ENCODE data around the gene POR. TPM values are rescaled to one million over a fixed set of nuclear protein-coding genes. Genes with fewer than 3 reads are reported as not detected.

POR gene
- total and polyA plus RNA-seq, 11 donors, result 38.3 to 202 (median 80.0) TPM

GRCh38 chr7:75922966-75923603, 8.1 kb downstream of the POR start:
- intact Hi-C loops (cut with DNase I), result loop anchor here in 1 of 10 donors (5.0 kb wide), 1 partner anchor 34 kb away; no protein-coding TSS in a partner anchor
- Histone ChIP-seq H3K4me1 (peaks cover 9 to 65% (median 34%) of the 10 kb centered on the region in 12 donors), H3K9me3 (no peaks in the 10 kb centered on the region), H3K27ac (no peak overlapping the region), H3K27me3 (no peaks in the 10 kb centered on the region), H3K4me3 (no peak overlapping the region), H3K36me3 (no peaks in the 10 kb centered on the region)
- 76 to 84% (median 80%) methylated on average over 9 of the region's 9 CpGs for WGBS, 4 donors
- TF ChIP-seq CTCF (IDR thresholded peaks at IDR 0.05) (no peak), POLR2A (IDR thresholded peaks at IDR 0.05) (no peak)
- ATAC-seq (no peak), DNase-seq (no peak)

- TF ChIP-seq CTCF (IDR thresholded peaks at IDR 0.05), result no peak
- no peak for TF ChIP-seq POLR2A (IDR thresholded peaks at IDR 0.05)
- 95 to 100% (median 97%) methylated on average over 2 of the region's 2 CpGs for WGBS, 4 donors
- no peaks in the 10 kb centered on the region for H3K9me3 ChIP-seq
- intact Hi-C loops (cut with DNase I), result loop anchor here in 1 of 10 donors (5.0 kb wide), 1 partner anchor 33 kb away; no protein-coding TSS in a partner anchor
- no peak overlapping the region for H3K4me3 ChIP-seq
- DNase-seq (no peak), ATAC-seq (no peak)
- H3K4me1 ChIP-seq, result peaks cover 9 to 54% (median 28%) of the 10 kb centered on the region in 12 donors
- no peak overlapping the region for H3K27ac ChIP-seq
- H3K27me3 ChIP-seq, result no peaks in the 10 kb centered on the region
- peaks cover 0 to 8% (median 0%) of the 10 kb centered on the region in 9 donors for H3K36me3 ChIP-seq
These were observed 9.3 kb downstream of the POR start for GRCh38 chr7:75924256-75924655.

- ATAC-seq (no peak), DNase-seq (no peak)
- 93 to 100% (median 95%) methylated on average over 2 of the region's 2 CpGs for WGBS, 4 donors
- Histone ChIP-seq H3K9me3 (no peaks in the 10 kb centered on the region), H3K36me3 (peaks cover 0 to 11% (median 0%) of the 10 kb centered on the region in 9 donors), H3K4me1 (peaks cover 9 to 49% (median 27%) of the 10 kb centered on the region in 12 donors), H3K4me3 (no peak overlapping the region), H3K27me3 (no peaks in the 10 kb centered on the region), H3K27ac (peak overlapping the region in 4 of 12 donors; percentile 40 to 74 (median 56))
- no peak for TF ChIP-seq CTCF (IDR thresholded peaks at IDR 0.05)
- TF ChIP-seq POLR2A (IDR thresholded peaks at IDR 0.05), result no peak
- intact Hi-C loops (cut with DNase I), result loop anchor here in 1 of 10 donors (5.0 kb wide), 1 partner anchor 32 kb away; no protein-coding TSS in a partner anchor
These were observed 9.9 kb downstream of the POR start for GRCh38 chr7:75924889-75925288.

- H3K4me1 ChIP-seq, result peaks cover 9 to 40% (median 22%) of the 10 kb centered on the region in 12 donors
- no peaks in the 10 kb centered on the region for H3K9me3 ChIP-seq
- peak in 1 of 5 donors; percentile 46 for DNase-seq
- H3K27ac ChIP-seq, result peak overlapping the region in 8 of 12 donors; percentile 2 to 74 (median 38)
- TF ChIP-seq POLR2A (IDR thresholded peaks at IDR 0.05), result no peak
- no peak for TF ChIP-seq CTCF (IDR thresholded peaks at IDR 0.05)
- peak; percentile 64 to 82 (median 79) for ATAC-seq
- peaks cover 0 to 11% (median 0%) of the 10 kb centered on the region in 9 donors for H3K36me3 ChIP-seq
- H3K4me3 ChIP-seq, result no peak overlapping the region
- 63 to 71% (median 67%) methylated on average over 10 of the region's 10 CpGs for WGBS, 4 donors
- intact Hi-C loops (cut with DNase I), result no loop called here
- H3K27me3 ChIP-seq, result no peaks in the 10 kb centered on the region
These were observed 10.9 kb downstream of the POR start for GRCh38 chr7:75925717-75926435.

All from heart left ventricle (tissue), 16 donors.